PFSK-1 (cell line): ENCODE data around the gene IQGAP3.

Experiments used
- FOXP2 ChIP-seq: optimal IDR thresholded peaks from 2 replicates; pipeline ENCODE3; 2011; ENCODE audit warnings: borderline replicate concordance, control low read depth, inconsistent platforms; ENCODE audit not compliant: insufficient read depth; ENCODE audit errors: extremely low read length, extremely low read depth
- POLR2AphosphoS5 ChIP-seq: IDR thresholded peaks from 2 replicates; pipeline ENCODE4 v1.6.1; 2012; ENCODE audit warnings: low read depth, mild to moderate bottlenecking, control low read depth, low read length, moderate library complexity
- SIN3A ChIP-seq: IDR thresholded peaks from 2 replicates; pipeline ENCODE4 v1.6.1; 2012; ENCODE audit warnings: mild to moderate bottlenecking, low read length, moderate library complexity, borderline replicate concordance; ENCODE audit not compliant: insufficient read depth
- TAF1 ChIP-seq: IDR thresholded peaks from 2 replicates; pipeline ENCODE4 v1.6.1; 2012; ENCODE audit warnings: low read length, control low read depth, borderline replicate concordance; ENCODE audit not compliant: insufficient read depth
- TF ChIP-seq, protein P1 (sequence below), 2 experiments: IDR thresholded peaks; 2 replicates each; pipeline versions ENCODE4 v1.6.1 to v1.8.0; 2011 to 2012; ENCODE audit warnings: low read depth in 2 of 2, low read length in 2 of 2, control low read depth in 1 of 2, inconsistent platforms in 1 of 2, mild to moderate bottlenecking in 1 of 2, moderate library complexity in 1 of 2; ENCODE audit not compliant: insufficient read depth in 1 of 2

The IQGAP3 gene

DNA sequence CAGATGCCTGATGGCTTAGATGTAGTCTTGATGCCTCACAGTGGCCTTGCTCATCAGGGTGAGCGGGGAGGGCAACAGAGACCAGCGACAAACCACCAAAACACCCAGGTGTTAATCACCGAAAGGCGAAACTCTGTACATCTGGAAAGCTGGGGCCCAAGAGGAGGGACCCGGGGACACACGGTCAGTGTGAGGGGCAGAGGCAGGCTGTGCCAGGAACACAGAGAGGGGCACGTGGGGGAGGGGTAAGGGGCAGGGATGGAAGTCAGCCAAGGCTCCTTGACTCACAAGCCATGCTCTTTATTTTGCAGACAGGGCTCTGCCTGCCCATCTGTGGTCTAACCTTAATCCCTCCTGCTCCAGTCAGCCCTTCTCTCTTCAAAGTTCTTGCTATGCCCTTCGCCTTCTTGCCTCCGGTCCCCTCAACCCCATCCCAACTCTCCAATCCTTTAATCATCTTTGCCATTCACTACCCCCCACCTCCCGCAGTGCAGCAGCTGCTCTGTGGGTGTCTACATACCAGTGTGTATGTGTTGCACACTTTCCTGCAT lies 76.1 kb downstream of the IQGAP3 start:
- TF ChIP-seq POLR2AphosphoS5 (no peak), FOXP2 (no peak), TAF1 (no peak), SIN3A (no peak)
- TF ChIP-seq, protein P1, sequence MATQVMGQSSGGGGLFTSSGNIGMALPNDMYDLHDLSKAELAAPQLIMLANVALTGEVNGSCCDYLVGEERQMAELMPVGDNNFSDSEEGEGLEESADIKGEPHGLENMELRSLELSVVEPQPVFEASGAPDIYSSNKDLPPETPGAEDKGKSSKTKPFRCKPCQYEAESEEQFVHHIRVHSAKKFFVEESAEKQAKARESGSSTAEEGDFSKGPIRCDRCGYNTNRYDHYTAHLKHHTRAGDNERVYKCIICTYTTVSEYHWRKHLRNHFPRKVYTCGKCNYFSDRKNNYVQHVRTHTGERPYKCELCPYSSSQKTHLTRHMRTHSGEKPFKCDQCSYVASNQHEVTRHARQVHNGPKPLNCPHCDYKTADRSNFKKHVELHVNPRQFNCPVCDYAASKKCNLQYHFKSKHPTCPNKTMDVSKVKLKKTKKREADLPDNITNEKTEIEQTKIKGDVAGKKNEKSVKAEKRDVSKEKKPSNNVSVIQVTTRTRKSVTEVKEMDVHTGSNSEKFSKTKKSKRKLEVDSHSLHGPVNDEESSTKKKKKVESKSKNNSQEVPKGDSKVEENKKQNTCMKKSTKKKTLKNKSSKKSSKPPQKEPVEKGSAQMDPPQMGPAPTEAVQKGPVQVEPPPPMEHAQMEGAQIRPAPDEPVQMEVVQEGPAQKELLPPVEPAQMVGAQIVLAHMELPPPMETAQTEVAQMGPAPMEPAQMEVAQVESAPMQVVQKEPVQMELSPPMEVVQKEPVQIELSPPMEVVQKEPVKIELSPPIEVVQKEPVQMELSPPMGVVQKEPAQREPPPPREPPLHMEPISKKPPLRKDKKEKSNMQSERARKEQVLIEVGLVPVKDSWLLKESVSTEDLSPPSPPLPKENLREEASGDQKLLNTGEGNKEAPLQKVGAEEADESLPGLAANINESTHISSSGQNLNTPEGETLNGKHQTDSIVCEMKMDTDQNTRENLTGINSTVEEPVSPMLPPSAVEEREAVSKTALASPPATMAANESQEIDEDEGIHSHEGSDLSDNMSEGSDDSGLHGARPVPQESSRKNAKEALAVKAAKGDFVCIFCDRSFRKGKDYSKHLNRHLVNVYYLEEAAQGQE (IDR thresholded peaks at IDR 0.05; ENCODE audit: insufficient read depth in 1 of 2, low read depth in 2 of 2, low read length in 2 of 2) = no peak

DNA sequence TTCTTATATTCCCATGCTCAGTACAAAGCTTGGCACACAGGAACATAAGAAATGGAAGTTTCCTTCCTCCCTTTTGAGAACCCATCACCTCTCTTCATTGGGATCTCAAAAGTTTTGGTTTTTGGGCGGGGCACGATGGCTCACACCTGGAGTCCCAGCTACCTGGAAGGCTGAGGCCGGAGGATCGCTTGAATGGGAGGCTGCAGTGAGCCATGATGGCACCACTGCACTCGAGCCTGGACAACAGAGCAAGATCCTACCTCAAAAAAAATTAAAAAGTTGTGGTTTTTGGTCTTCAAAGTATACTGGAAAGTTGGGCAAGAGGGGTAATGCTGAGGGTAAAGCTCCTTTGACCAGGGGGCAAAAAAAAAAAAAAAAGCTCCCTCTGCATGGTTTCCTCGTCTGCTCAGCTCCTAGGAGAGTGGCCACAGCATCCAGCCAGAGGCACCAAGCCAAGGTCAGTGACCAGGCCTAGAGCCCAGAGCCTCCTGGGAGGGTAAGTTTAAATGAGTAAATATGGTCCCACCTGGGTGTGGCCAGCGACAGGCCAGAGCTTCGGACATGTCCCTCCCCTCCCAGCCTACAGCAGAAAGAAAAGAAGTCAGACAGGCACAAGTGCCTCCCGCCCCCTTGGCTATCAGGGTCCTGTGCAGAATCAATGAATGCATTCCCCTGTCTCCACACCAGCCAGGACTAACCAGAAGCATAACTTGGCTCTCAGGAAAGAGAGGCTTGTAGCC lies 76.8 kb downstream of the IQGAP3 start:
- TF ChIP-seq SIN3A = no peak
- no peak for TF ChIP-seq TAF1
- no peak for TF ChIP-seq POLR2AphosphoS5
- no peak for TF ChIP-seq FOXP2
- TF ChIP-seq, protein P1 (IDR thresholded peaks at IDR 0.05; ENCODE audit: insufficient read depth in 1 of 2, low read depth in 2 of 2, low read length in 2 of 2) = no peak

DNA sequence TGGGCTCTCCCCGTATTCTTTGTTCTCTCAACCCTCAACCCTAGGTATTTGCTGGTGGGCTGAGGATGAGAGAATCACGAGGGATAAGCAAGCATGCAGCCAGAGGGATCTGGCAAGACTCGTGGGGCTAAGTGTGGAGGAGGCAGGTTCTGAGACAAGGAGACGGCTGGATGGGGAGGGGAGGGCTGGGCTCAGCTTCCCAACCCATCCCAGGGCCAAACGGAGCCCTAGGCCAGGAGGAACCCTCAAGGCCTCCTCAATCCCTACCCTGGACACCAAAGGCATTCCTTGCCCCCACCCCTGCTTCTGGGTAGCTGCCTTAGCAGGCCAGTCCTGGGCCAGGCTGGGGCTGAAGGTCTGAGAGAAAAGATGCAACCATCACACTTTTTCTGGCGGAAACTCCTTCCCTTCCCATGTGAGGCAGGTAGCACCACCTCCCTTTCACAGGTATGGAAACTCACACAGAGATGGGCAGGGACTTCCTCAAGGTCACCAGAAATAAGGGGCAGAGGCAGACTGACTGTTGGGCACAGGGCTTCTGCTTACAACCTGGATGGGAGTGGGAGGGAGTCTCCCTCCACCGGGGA lies 78.0 kb downstream of the IQGAP3 start:
- TF ChIP-seq TAF1 = no peak
- TF ChIP-seq, protein P1 (IDR thresholded peaks at IDR 0.05; ENCODE audit: insufficient read depth in 1 of 2, low read depth in 2 of 2, low read length in 2 of 2) = no peak
- no peak for TF ChIP-seq FOXP2
- TF ChIP-seq SIN3A = no peak
- TF ChIP-seq POLR2AphosphoS5 = no peak

DNA sequence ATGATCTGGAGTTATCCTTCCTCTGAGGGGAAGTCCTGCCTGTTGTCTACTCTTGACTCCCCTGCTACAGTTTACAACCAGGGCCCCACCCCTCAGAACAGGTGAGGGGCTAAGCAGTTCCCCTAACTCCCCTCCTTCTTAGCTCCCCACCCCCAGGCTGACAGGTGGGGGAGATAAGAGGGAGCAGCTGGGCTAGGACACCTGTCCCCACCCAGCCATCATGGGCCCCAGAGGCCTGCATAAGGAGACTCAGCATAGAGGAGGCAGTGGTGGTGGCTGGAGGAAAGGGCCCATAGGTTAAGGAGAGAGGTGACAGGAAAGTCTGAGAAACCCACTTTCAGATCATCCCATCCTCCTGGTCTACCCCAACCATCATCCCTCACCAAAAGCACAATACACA lies 78.6 kb downstream of the IQGAP3 start:
- TF ChIP-seq, protein P1 (IDR thresholded peaks at IDR 0.05; ENCODE audit: insufficient read depth in 1 of 2, low read depth in 2 of 2, low read length in 2 of 2) = no peak
- no peak for TF ChIP-seq FOXP2
- no peak for TF ChIP-seq POLR2AphosphoS5
- no peak for TF ChIP-seq SIN3A
- no peak for TF ChIP-seq TAF1
